Neural progenitor cell (in vitro differentiated cells): ENCODE results near the gene NBAS. TPM values are rescaled to one million over a fixed set of nuclear protein-coding genes. Genes with fewer than 3 reads are reported as not detected.

ENCODE experiments used
- DNase-seq: peaks from one replicate; pipeline ENCODE4 v3.0.0-alpha.2; 2016; ENCODE audit warnings: low spot score
- H2AFZ ChIP-seq: fragments of 200-600 bp; sonication (generic); replicated peaks from 2 replicates; pipeline ENCODE4 v1.6.1; 2016; ENCODE audit warnings: antibody characterized with exemption
- H3F3A ChIP-seq: fragments of 200-600 bp; sonication (generic); 2 replicates; pipeline ENCODE4 v1.6.1; 2016; ENCODE audit warnings: antibody characterized with exemption, low read depth
- H3K27ac ChIP-seq: fragments of 200-600 bp; sonication (generic); 2 replicates; pipeline ENCODE4 v1.5.1; 2016; ENCODE audit warnings: mild to moderate bottlenecking
- H3K27me3 ChIP-seq: fragments of 200-600 bp; sonication (generic); 2 replicates; pipeline ENCODE4 v1.6.1; 2016; ENCODE audit warnings: mild to moderate bottlenecking, moderate library complexity
- H3K36me3 ChIP-seq: fragments of 200-600 bp; sonication (generic); 2 replicates; pipeline ENCODE4 v1.5.1; 2016
- H3K4me1 ChIP-seq: fragments of 200-600 bp; sonication (generic); 2 replicates; pipeline ENCODE4 v1.6.1; 2016; ENCODE audit warnings: mixed run types
- H3K4me2 ChIP-seq: fragments of 200-600 bp; sonication (generic); 2 replicates; pipeline ENCODE4 v1.6.1; 2016
- H3K4me3 ChIP-seq: fragments of 200-600 bp; sonication (generic); 2 replicates; pipeline ENCODE4 v1.5.1; 2016
- H3K79me2 ChIP-seq: fragments of 200-600 bp; sonication (generic); 2 replicates; pipeline ENCODE4 v1.6.1; 2016; ENCODE audit warnings: low read depth
- H3K9ac ChIP-seq: fragments of 200-600 bp; sonication (generic); 2 replicates; pipeline ENCODE4 v1.6.1; 2016
- H3K9me3 ChIP-seq: fragments of 200-600 bp; sonication (generic); 2 replicates; pipeline ENCODE4 v1.5.1; 2016; ENCODE audit warnings: low read depth
- H4K20me1 ChIP-seq: fragments of 200-600 bp; sonication (generic); 2 replicates; pipeline ENCODE4 v1.6.1; 2016; ENCODE audit warnings: low read depth
- H3K27ac Mint-ChIP-seq: 3 replicates; pipeline ENCODE4 v1.8.0; 2021; ENCODE audit warnings: mixed read lengths
- H3K27me3 Mint-ChIP-seq: 2 replicates; pipeline ENCODE4 v1.8.0; 2022; ENCODE audit warnings: low read depth, mild to moderate bottlenecking, inconsistent platforms, moderate library complexity, mixed read lengths; ENCODE audit not compliant: insufficient read depth
- H3K36me3 Mint-ChIP-seq: 3 replicates; pipeline ENCODE4 v1.8.0; 2021; ENCODE audit warnings: mixed read lengths
- H3K4me1 Mint-ChIP-seq: 3 replicates; pipeline ENCODE4 v1.8.0; 2021; ENCODE audit warnings: mixed read lengths
- H3K4me3 Mint-ChIP-seq: 3 replicates; pipeline ENCODE4 v1.8.0; 2021; ENCODE audit warnings: mild to moderate bottlenecking, moderate library complexity, mixed read lengths
- H3K9me3 Mint-ChIP-seq: 3 replicates; pipeline ENCODE4 v1.8.0; 2020; ENCODE audit warnings: mixed read lengths
- EZH2 ChIP-seq: fragments of 200-600 bp; sonication (generic); IDR thresholded peaks from 2 replicates; pipeline ENCODE4 v1.6.1; 2017; ENCODE audit warnings: antibody characterized with exemption, mild to moderate bottlenecking, moderate library complexity
- EZH2phosphoT487 ChIP-seq: fragments of 200-600 bp; sonication (generic); IDR thresholded peaks from 2 replicates; pipeline ENCODE4 v1.6.1; 2017; ENCODE audit warnings: antibody characterized with exemption
- total RNA-seq: library from RNA; depleted of rRNA; stranded (reverse); fragments of >200 nt; gene quantifications from 2 replicates; pipeline ENCODE4 v1.2.3, GENCODE V29; 2015; ENCODE audit warnings: low replicate concordance
- TF ChIP-seq, protein P1 (sequence below): fragments of 200-600 bp; sonication (generic); IDR thresholded peaks from 2 replicates; pipeline ENCODE4 v1.5.1; 2017; ENCODE audit warnings: antibody characterized with exemption, mild to moderate bottlenecking

NBAS gene
- total RNA-seq, 1 donor from 2014 or later, result 58.0 TPM

DNA sequence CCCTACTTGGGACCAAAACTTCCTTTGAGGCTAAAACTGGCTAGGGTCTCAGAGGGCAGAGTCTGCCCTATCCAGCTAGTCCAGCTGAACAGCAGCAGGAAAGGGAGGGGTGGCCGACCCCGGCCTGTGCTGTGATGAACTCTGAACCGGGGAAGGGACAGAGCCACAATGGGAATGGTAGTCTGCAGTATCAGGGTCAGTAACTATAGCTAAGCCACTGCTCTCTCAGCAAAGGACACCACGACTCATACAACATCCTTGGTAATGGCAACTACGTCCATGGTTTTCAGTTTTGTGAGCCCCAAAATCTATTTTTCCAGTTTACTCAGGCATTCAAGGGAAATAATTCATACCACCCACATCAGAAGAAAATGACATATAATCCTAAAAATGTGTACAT, 75.2 kb downstream of the NBAS start:
- no peaks in the 10 kb centered on the region for H3F3A ChIP-seq
- H3K4me1 Mint-ChIP-seq, result peaks cover 19% of the 10 kb centered on the region
- no peaks in the 10 kb centered on the region for H3K27me3 Mint-ChIP-seq
- no peaks in the 10 kb centered on the region for H3K36me3 ChIP-seq
- no peak overlapping the region for H3K27ac ChIP-seq
- H3K27ac Mint-ChIP-seq, result peak overlapping the region; percentile 30
- no peaks in the 10 kb centered on the region for H3K27me3 ChIP-seq
- H2AFZ ChIP-seq, result no peak overlapping the region
- no peak overlapping the region for H3K4me3 Mint-ChIP-seq
- H3K4me2 ChIP-seq, result no peak overlapping the region
- H3K36me3 Mint-ChIP-seq, result peaks cover 22% of the 10 kb centered on the region
- DNase-seq, result no peak
- H3K9me3 ChIP-seq, result no peaks in the 10 kb centered on the region
- no peak overlapping the region for H3K4me3 ChIP-seq
- H3K4me1 ChIP-seq, result no peaks in the 10 kb centered on the region
- TF ChIP-seq, protein P1, sequence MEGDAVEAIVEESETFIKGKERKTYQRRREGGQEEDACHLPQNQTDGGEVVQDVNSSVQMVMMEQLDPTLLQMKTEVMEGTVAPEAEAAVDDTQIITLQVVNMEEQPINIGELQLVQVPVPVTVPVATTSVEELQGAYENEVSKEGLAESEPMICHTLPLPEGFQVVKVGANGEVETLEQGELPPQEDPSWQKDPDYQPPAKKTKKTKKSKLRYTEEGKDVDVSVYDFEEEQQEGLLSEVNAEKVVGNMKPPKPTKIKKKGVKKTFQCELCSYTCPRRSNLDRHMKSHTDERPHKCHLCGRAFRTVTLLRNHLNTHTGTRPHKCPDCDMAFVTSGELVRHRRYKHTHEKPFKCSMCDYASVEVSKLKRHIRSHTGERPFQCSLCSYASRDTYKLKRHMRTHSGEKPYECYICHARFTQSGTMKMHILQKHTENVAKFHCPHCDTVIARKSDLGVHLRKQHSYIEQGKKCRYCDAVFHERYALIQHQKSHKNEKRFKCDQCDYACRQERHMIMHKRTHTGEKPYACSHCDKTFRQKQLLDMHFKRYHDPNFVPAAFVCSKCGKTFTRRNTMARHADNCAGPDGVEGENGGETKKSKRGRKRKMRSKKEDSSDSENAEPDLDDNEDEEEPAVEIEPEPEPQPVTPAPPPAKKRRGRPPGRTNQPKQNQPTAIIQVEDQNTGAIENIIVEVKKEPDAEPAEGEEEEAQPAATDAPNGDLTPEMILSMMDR, result no peak
- TF ChIP-seq EZH2 (no peak), EZH2phosphoT487 (no peak)
- H3K9me3 Mint-ChIP-seq, result peaks cover 5% of the 10 kb centered on the region
- H4K20me1 ChIP-seq, result no peaks in the 10 kb centered on the region
- no peaks in the 10 kb centered on the region for H3K79me2 ChIP-seq
- H3K9ac ChIP-seq, result no peak overlapping the region

- Histone ChIP-seq H2AFZ (no peak overlapping the region), H3K27me3 (no peaks in the 10 kb centered on the region), H3K4me1 (no peaks in the 10 kb centered on the region), H3K36me3 (no peaks in the 10 kb centered on the region), H3K27ac (no peak overlapping the region), H3K9ac (no peak overlapping the region), H4K20me1 (no peaks in the 10 kb centered on the region), H3K9me3 (no peaks in the 10 kb centered on the region), H3K4me2 (no peak overlapping the region), H3K79me2 (no peaks in the 10 kb centered on the region), H3F3A (no peaks in the 10 kb centered on the region), H3K4me3 (no peak overlapping the region)
- H3K9me3 Mint-ChIP-seq, result peaks cover 5% of the 10 kb centered on the region
- peaks cover 30% of the 10 kb centered on the region for H3K36me3 Mint-ChIP-seq
- TF ChIP-seq EZH2 (no peak), EZH2phosphoT487 (no peak)
- TF ChIP-seq, protein P1, result no peak
- H3K27ac Mint-ChIP-seq, result no peak overlapping the region
- H3K4me3 Mint-ChIP-seq, result no peak overlapping the region
- no peaks in the 10 kb centered on the region for H3K27me3 Mint-ChIP-seq
- H3K4me1 Mint-ChIP-seq, result peaks cover 8% of the 10 kb centered on the region
- no peak for DNase-seq
Measured at GRCh38 chr2:15481000-15481399, 80.1 kb downstream of the NBAS start.

DNA sequence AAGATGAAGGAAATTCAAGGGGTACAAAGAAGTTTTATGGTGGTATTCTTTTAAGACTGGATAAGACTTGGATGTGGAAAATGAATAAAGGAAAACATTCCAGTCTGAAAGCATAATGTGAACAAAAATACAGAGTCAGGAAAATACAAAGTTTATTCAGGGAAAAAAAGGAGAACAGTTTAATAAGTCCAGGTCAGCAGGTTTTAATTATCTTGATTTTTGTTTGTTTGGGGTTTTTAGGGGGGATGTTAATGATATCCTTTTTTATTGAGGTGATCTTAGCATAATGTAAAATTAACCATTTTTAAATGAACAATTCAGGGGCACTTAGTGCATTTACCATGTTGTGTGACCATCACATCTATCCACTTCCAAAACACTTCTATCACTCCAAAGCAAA, 80.6 kb downstream of the NBAS start:
- Histone ChIP-seq H2AFZ (no peak overlapping the region), H3F3A (no peaks in the 10 kb centered on the region), H4K20me1 (no peaks in the 10 kb centered on the region), H3K36me3 (no peaks in the 10 kb centered on the region), H3K27me3 (no peaks in the 10 kb centered on the region), H3K9ac (no peak overlapping the region), H3K79me2 (no peaks in the 10 kb centered on the region), H3K4me1 (no peaks in the 10 kb centered on the region), H3K4me2 (no peak overlapping the region), H3K9me3 (no peaks in the 10 kb centered on the region), H3K4me3 (no peak overlapping the region), H3K27ac (no peak overlapping the region)
- H3K4me1 Mint-ChIP-seq, result peaks cover 4% of the 10 kb centered on the region
- no peak overlapping the region for H3K4me3 Mint-ChIP-seq
- peaks cover 5% of the 10 kb centered on the region for H3K9me3 Mint-ChIP-seq
- H3K36me3 Mint-ChIP-seq, result peaks cover 31% of the 10 kb centered on the region
- no peak for DNase-seq
- TF ChIP-seq EZH2 (no peak), EZH2phosphoT487 (no peak)
- TF ChIP-seq, protein P1, result no peak
- H3K27ac Mint-ChIP-seq, result no peak overlapping the region
- no peaks in the 10 kb centered on the region for H3K27me3 Mint-ChIP-seq
